GM19452 (cell line): Measurements from ENCODE around the gene GAS2L1.

ENCODE experiments used
- ATAC-seq: cut with Tn5 transposase; IDR thresholded peaks from one replicate; pipeline ENCODE4 v1.9.1; 2021; ENCODE audit not compliant: unreplicated experiment

Gene GAS2L1

DNA sequence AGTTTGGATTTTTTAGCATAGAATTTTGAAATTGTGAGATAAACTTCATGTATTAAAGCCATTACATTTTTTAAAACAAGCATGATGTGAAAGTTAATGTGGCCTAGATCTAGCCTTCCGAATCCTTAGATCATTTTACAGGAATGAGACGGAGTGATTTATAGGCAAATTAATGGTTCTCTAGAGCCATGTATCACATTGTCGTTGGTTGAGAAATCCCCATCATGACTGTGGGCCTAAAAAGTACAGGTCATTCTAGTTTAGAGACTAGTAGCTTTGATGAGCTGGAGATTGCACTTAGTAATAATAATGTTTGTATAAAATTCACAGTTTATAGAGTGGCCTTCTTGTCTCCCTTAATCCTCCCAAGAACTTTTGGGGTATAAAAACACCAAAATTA is 31.3 kb upstream of the GAS2L1 start:
- ATAC-seq: no peak

DNA sequence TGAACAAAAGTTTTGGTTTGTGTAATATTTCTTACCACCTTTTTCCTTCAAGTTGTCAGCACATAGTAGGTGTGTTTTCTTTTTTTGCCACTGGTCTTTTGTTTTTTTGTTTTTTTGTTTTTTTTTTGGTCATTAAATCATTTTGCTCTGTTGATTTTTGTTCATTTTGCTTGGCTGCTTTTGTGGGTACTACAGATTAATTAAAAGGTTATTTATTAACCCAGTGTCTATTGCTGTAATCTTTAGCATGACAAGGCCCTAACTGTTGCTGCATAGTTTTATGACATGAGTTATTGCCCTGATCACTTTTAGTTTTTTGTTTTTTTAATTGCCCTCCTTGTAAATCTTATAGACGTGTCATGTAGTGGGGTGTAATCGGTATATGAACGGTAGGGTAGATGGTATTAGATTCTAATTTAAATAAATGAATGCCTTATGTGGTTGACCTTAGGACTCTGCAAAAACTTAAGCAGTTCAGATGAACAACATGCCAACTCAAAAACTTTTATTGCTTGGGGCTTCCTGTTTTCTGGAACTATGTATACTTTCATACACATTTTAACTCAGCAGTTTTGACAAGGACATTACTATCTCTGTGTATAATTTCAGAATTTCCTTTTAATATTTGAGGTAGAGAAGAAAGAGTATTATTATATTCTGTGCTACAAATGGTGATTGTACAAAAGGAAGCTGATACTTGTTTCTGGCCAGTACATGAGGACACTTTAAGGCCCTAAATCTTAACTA is 30.5 kb upstream of the GAS2L1 start:
- no peak for ATAC-seq

- ATAC-seq: no peak
These were observed 28.5 kb upstream of the GAS2L1 start for GRCh38 chr22:29277927-29278326.

- no peak for ATAC-seq
These were observed 22.3 kb upstream of the GAS2L1 start for GRCh38 chr22:29284196-29284595.

- no peak for ATAC-seq
These were observed 17.6 kb upstream of the GAS2L1 start for GRCh38 chr22:29288837-29289236.

GRCh38 chr22:29290061-29290460 is 16.4 kb upstream of the GAS2L1 start:
- ATAC-seq: no peak

DNA sequence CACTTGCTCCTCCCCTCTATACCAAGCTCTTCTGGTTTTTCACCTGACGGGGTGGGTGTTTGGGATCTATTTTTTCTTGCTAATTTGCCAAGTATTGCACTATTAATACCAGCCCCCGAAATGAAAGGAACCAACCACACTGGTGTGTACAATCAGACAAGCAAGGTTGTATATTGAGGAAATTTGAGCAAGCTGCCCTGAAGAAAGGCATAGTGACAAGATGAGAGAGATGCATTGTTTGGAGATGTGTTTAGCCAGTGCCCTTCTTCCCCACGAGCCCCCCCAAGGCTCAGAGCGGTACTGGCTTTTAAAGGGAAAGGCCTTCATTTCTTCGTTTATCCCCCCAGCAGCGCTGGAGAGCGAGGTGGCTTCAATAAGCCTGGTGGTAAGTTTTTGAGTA is 15.2 kb upstream of the GAS2L1 start:
- ATAC-seq: no peak

GRCh38 chr22:29292379-29292778 is 14.1 kb upstream of the GAS2L1 start:
- ATAC-seq: no peak

DNA sequence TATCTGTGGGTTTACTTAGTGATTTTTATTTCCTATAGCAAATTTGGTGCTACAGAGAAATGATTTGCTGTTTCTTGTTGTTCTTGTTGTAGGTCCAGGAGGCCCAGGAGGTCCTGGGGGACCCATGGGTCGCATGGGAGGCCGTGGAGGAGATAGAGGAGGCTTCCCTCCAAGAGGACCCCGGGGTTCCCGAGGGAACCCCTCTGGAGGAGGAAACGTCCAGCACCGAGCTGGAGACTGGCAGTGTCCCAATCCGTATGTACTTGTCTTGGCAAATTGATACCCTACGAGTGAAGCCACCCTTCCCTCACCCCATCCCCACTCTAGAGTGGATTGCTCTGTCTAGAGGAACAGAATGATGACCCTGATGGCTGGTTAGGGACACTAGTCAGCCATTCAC is 7.8 kb upstream of the GAS2L1 start:
- ATAC-seq: no peak

DNA sequence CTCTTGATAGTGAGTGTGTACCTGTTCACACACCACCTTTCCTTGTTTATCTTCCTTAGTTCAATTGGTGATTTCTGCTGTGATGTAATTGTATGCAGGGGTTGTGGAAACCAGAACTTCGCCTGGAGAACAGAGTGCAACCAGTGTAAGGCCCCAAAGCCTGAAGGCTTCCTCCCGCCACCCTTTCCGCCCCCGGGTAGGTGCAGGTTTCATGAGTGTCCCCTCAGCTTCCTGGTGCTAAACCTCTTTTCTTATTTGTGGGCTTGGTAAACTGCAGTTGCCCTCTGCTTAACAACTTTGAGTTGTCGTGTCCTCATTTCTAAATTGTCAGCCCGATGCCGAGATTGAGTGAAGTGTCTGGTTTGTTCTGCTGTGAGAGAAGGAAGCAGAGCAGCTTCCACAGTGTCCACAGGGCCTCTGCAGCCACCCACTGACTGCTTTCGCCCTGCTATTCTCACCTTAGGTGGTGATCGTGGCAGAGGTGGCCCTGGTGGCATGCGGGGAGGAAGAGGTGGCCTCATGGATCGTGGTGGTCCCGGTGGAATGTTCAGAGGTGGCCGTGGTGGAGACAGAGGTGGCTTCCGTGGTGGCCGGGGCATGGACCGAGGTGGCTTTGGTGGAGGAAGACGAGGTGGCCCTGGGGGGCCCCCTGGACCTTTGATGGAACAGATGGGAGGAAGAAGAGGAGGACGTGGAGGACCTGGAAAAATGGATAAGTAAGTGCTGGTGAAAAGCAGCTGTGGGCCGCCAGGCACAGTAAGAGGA is 7.1 kb upstream of the GAS2L1 start:
- no peak for ATAC-seq

- no peak for ATAC-seq
These were observed 6.0 kb upstream of the GAS2L1 start for GRCh38 chr22:29300467-29300806.

- no peak for ATAC-seq
These were observed 5.4 kb upstream of the GAS2L1 start for GRCh38 chr22:29300807-29301601.

- ATAC-seq: no peak
These were observed 4.6 kb upstream of the GAS2L1 start for GRCh38 chr22:29301716-29302401.

DNA sequence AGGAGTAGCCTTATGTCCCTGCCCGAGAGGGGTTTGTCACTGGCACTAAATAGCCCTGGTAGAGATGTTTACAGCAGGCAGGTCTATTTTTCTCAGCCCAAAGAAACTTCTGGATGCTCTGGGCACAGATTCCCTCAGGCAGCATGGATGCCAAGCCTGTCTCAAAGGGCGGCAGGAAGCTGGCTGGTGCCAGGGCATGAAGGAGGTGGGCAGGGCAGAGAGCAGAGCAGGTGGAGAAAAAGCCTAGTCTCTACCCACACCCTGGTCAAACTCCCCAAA is 4.1 kb upstream of the GAS2L1 start:
- no peak for ATAC-seq

- no peak for ATAC-seq
These were observed 3.6 kb upstream of the GAS2L1 start for GRCh38 chr22:29302681-29303465.

DNA sequence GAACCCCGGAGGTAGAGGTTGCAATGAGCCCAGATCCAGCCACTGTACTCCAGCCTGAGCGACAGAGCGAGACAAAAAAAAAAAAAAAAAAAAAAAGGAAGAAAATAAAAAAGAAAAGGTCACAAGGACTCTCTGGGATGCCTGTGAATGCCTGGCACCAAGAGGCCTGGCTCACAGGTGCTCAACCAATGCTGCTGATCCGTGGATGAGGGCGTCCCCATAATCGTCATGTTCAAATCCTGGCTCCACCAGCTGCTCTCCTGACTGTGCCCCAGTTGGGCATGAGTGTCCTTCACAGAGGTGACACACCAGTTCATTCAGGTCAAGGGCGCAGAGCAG is 645 bp upstream of the GAS2L1 start:
- no peak for ATAC-seq

DNA sequence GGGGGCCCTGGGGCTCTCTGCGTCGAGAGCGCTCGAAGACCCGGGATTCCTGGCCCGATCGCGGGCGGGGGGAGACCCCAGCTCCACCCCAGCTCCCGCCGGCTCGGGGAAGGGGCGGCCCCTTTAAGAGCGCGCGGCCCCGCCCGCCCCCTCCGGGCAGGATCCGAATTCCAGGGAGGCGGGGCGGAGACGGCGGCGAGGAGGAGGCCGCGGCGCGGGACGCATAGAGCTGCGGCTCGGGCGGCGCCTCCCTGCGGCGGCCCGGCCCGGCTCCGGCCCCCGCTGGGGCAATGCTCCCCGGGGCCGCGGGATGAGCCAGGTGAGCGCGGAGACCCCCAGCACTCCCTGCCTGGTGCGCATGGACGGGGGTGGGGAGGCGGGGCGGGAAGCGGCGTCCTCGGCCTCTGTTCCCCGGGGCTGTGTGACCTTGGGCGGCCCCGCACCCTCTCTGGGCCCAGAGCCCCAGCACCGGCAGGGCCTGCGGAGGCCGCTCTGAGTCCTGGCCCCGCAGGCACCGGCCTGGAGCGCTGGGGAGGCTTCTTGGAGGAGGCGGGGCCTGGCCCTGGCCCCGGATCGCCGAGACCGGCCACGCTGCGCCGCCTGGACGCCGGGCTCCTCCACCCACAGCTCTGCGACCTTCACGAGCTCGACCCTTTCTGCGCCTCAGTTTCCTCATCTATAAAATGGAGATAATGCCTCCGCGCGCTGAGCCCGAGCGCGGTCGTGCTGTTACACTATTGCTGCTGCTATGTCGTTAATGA is 565 bp downstream of the GAS2L1 start:
- no peak for ATAC-seq

GRCh38 chr22:29307596-29308147 is 1.2 kb downstream of the GAS2L1 start:
- no peak for ATAC-seq

GRCh38 chr22:29308148-29308790 is 1.8 kb downstream of the GAS2L1 start:
- ATAC-seq: no peak
